Thyroid gland (tissue), 4 donors: ENCODE data around the gene ATF2. TPM values are rescaled to one million over a fixed set of nuclear protein-coding genes. Genes with fewer than 3 reads are reported as not detected.

Source experiments
- DNase-seq, 2 donors: peaks; one replicate each; pipeline ENCODE4 v3.0.0-alpha.2; 2019
- H3K27ac ChIP-seq, 3 donors: fragments of 200-600 bp; sonication (generic); 1 replicate in 2 of 3; 2 replicates in 1 of 3; pipeline ENCODE4 v1.5.1; 2016 to 2019; ENCODE audit warnings: mild to moderate bottlenecking in 1 of 3, moderate library complexity in 1 of 3
- H3K27me3 ChIP-seq: fragments of 200-600 bp; sonication (generic); one replicate; pipeline ENCODE4 v1.5.1; 2019
- H3K36me3 ChIP-seq, 2 donors: fragments of 200-600 bp; sonication (generic); one replicate each; pipeline ENCODE4 v1.5.1; 2016 to 2019
- H3K4me1 ChIP-seq, 2 donors: fragments of 200-600 bp; sonication (generic); one replicate each; pipeline ENCODE4 v1.5.1; 2017 to 2019
- H3K4me3 ChIP-seq, 3 donors: fragments of 200-600 bp; sonication (generic); replicated peaks in 1 of 3; 1 replicate in 2 of 3; 2 replicates in 1 of 3; pipeline ENCODE4 v1.5.1; 2016; ENCODE audit warnings: mild to moderate bottlenecking in 1 of 3
- H3K9me3 ChIP-seq: fragments of 200-600 bp; sonication (generic); one replicate; pipeline ENCODE4 v1.5.1; 2017
- CTCF ChIP-seq, 6 experiments: fragments of 200-600 bp in 3 of 6; fragments of 450-650 bp in 3 of 6; sonication (generic) in 3 of 6; IDR thresholded peaks; one replicate each; pipeline ENCODE4 v1.5.1; 2016 to 2019; ENCODE audit warnings: antibody characterized with exemption in 6 of 6, mild to moderate bottlenecking in 2 of 6, inconsistent platforms in 1 of 6, moderate library complexity in 1 of 6
- POLR2A ChIP-seq, 2 donors: fragments of 450-650 bp; IDR thresholded peaks; one replicate each; pipeline ENCODE4 v1.6.1; 2017; ENCODE audit warnings: antibody characterized with exemption in 2 of 2, mild to moderate bottlenecking in 2 of 2, moderate library complexity in 1 of 2
- WGBS, 2 donors: methylation state at CpG; one replicate each; pipeline ENCODE4 v1.1.5; 2017; 5-methylcytosine and 5-hydroxymethylcytosine counted together
- intact Hi-C: fragments of 100-400 bp; cut with DNase I; formaldehyde crosslinking; loops from one replicate; pipeline ENCODE4 v1.15.1; 2023
- total RNA-seq, 4 donors: library from RNA; depleted of rRNA; stranded (reverse); fragments of >200 nt; gene quantifications; one replicate each; pipeline ENCODE4 v1.2.3, GENCODE V29; 2016

The ATF2 gene
- total RNA-seq, 4 donors from 2014 or later = 64.8 to 120 (median 88.0) TPM

- intact Hi-C loops = no loop called here
- Histone ChIP-seq H3K27me3 (no peaks in the 10 kb centered on the region), H3K27ac (no peak overlapping the region), H3K4me1 (no peaks in the 10 kb centered on the region), H3K36me3 (no peaks in the 10 kb centered on the region), H3K4me3 (no peak overlapping the region), H3K9me3 (no peaks in the 10 kb centered on the region)
- no peak for TF ChIP-seq CTCF (IDR thresholded peaks at IDR 0.05)
- no peak for TF ChIP-seq POLR2A (IDR thresholded peaks at IDR 0.05)
- WGBS, 2 donors = 83 to 85% methylated on average over 2 of the region's 2 CpGs
- no peak for DNase-seq
Observed at GRCh38 chr2:175135862-175136261, 32.1 kb downstream of the ATF2 start.

- H3K9me3 ChIP-seq = no peaks in the 10 kb centered on the region
- H3K4me3 ChIP-seq = no peak overlapping the region
- intact Hi-C loops = no loop called here
- H3K27ac ChIP-seq = no peak overlapping the region
- TF ChIP-seq POLR2A (IDR thresholded peaks at IDR 0.05) = no peak
- TF ChIP-seq CTCF (IDR thresholded peaks at IDR 0.05) = no peak
- no peak for DNase-seq
- H3K4me1 ChIP-seq = no peaks in the 10 kb centered on the region
- WGBS, 2 donors = 96 to 98% methylated on average over 3 of the region's 3 CpGs
- H3K36me3 ChIP-seq = no peaks in the 10 kb centered on the region
- H3K27me3 ChIP-seq = no peaks in the 10 kb centered on the region
Observed at GRCh38 chr2:175135177-175135576, 32.8 kb downstream of the ATF2 start.

GRCh38 chr2:175131252-175131651, 36.8 kb downstream of the ATF2 start:
- 86% methylated on average over 2 of the region's 2 CpGs for WGBS, 2 donors
- H3K27ac ChIP-seq = no peak overlapping the region
- no peak overlapping the region for H3K4me3 ChIP-seq
- H3K36me3 ChIP-seq = no peaks in the 10 kb centered on the region
- intact Hi-C loops = no loop called here
- H3K9me3 ChIP-seq = no peaks in the 10 kb centered on the region
- H3K4me1 ChIP-seq = no peaks in the 10 kb centered on the region
- TF ChIP-seq POLR2A (IDR thresholded peaks at IDR 0.05) = no peak
- TF ChIP-seq CTCF (IDR thresholded peaks at IDR 0.05) = no peak
- H3K27me3 ChIP-seq = no peaks in the 10 kb centered on the region
- no peak for DNase-seq

GRCh38 chr2:175126661-175127060, 41.3 kb downstream of the ATF2 start:
- H3K27me3 ChIP-seq = no peaks in the 10 kb centered on the region
- H3K4me3 ChIP-seq = no peak overlapping the region
- no peaks in the 10 kb centered on the region for H3K36me3 ChIP-seq
- TF ChIP-seq POLR2A (IDR thresholded peaks at IDR 0.05) (no peak), CTCF (IDR thresholded peaks at IDR 0.05) (no peak)
- WGBS, 2 donors = 86 to 97% methylated on average over 1 of the region's 1 CpG
- intact Hi-C loops = no loop called here
- no peaks in the 10 kb centered on the region for H3K4me1 ChIP-seq
- no peaks in the 10 kb centered on the region for H3K9me3 ChIP-seq
- DNase-seq = no peak
- H3K27ac ChIP-seq = no peak overlapping the region

- TF ChIP-seq CTCF (IDR thresholded peaks at IDR 0.05) (no peak), POLR2A (IDR thresholded peaks at IDR 0.05) (no peak)
- Histone ChIP-seq H3K9me3 (no peaks in the 10 kb centered on the region), H3K36me3 (no peaks in the 10 kb centered on the region), H3K27ac (no peak overlapping the region), H3K4me3 (no peak overlapping the region), H3K27me3 (no peaks in the 10 kb centered on the region), H3K4me1 (no peaks in the 10 kb centered on the region)
- WGBS, 2 donors = 94 to 97% methylated on average over 3 of the region's 3 CpGs
- intact Hi-C loops = no loop called here
- no peak for DNase-seq
Observed at GRCh38 chr2:175123254-175123653, 44.7 kb downstream of the ATF2 start.
